WTC11 (cell line): ENCODE results near the gene IL13RA1.

Experiments used
- CREM ChIP-seq: sonication (generic); formaldehyde crosslinking; IDR thresholded peaks from 2 replicates; pipeline ENCODE4 v1.8.1; 2022; ENCODE audit warnings: mild to moderate bottlenecking, missing genetic modification reagents, moderate library complexity
- ETV6 ChIP-seq: sonication (generic); formaldehyde crosslinking; IDR thresholded peaks from 2 replicates; pipeline ENCODE4 v1.8.1; 2022; ENCODE audit warnings: mild to moderate bottlenecking, missing genetic modification reagents
- JUN ChIP-seq: sonication (generic); formaldehyde crosslinking; IDR thresholded peaks from 2 replicates; pipeline ENCODE4 v1.8.0; 2023; ENCODE audit warnings: mild to moderate bottlenecking, missing genetic modification reagents
- MXD4 ChIP-seq: fragments of 250-450 bp; sonication (Bioruptor Pico); IDR thresholded peaks from 2 replicates; pipeline ENCODE4 v1.8.0; 2021; ENCODE audit warnings: mild to moderate bottlenecking, moderate library complexity, borderline replicate concordance
- NR2C2 ChIP-seq: sonication (generic); formaldehyde crosslinking; IDR thresholded peaks from 2 replicates; pipeline ENCODE4 v1.8.0; 2022; ENCODE audit warnings: mild to moderate bottlenecking, missing genetic modification reagents
- RELA ChIP-seq: sonication (generic); formaldehyde crosslinking; IDR thresholded peaks from 2 replicates; pipeline ENCODE4 v1.8.1; 2022; ENCODE audit warnings: missing genetic modification reagents, mild to moderate bottlenecking, borderline replicate concordance
- TEAD4 ChIP-seq: sonication (generic); formaldehyde crosslinking; IDR thresholded peaks from 2 replicates; pipeline ENCODE4 v1.8.0; 2022; ENCODE audit warnings: mild to moderate bottlenecking, missing genetic modification reagents
- ZNF232 ChIP-seq: sonication (generic); formaldehyde crosslinking; IDR thresholded peaks from 2 replicates; pipeline ENCODE4 v1.8.0; 2022; ENCODE audit warnings: mild to moderate bottlenecking, missing genetic modification reagents
- ZNF317 ChIP-seq: sonication (generic); formaldehyde crosslinking; IDR thresholded peaks from 2 replicates; pipeline ENCODE4 v1.8.1; 2023; ENCODE audit warnings: low read depth, mild to moderate bottlenecking, moderate library complexity, missing genetic modification reagents, borderline replicate concordance
- TF ChIP-seq, protein P1 (sequence below): sonication (generic); formaldehyde crosslinking; IDR thresholded peaks from 2 replicates; pipeline ENCODE4 v1.8.0; 2022; ENCODE audit warnings: mild to moderate bottlenecking, missing genetic modification reagents

DNA sequence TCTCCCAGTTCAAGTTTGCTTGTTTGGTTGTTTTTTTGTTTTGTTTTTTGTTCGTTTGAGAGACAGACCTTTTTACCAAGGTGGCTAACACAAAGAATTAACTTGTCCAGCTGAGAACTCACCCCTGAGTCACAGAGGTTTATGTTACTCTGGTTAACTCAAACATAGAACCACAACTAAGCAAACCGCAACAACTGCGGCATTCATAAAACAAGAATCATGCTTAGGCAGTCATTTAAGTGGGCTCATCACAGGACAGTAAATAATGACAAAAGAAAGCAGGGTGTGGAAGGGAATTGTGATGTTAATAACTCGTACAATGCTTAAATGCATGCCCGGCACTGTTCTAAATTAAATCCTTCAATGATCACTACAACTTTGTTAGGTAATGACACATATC is 24.7 kb upstream of the IL13RA1 start:
- no peak for TF ChIP-seq JUN
- no peak for TF ChIP-seq TEAD4 (CRISPR knock-in tag)
- TF ChIP-seq, protein P1, sequence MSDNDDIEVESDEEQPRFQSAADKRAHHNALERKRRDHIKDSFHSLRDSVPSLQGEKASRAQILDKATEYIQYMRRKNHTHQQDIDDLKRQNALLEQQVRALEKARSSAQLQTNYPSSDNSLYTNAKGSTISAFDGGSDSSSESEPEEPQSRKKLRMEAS (CRISPR knock-in tag): no peak
- no peak for TF ChIP-seq ZNF232 (CRISPR knock-in tag)
- TF ChIP-seq RELA (CRISPR knock-in tag): no peak
- TF ChIP-seq CREM: no peak
- no peak for TF ChIP-seq MXD4
- no peak for TF ChIP-seq ZNF317 (CRISPR knock-in tag)
- no peak for TF ChIP-seq ETV6 (CRISPR knock-in tag)
- no peak for TF ChIP-seq NR2C2 (CRISPR knock-in tag)
